ENCODE results near the gene MFSD2B. TPM values are rescaled to one million over a fixed set of nuclear protein-coding genes. Genes with fewer than 3 reads are reported as not detected.

The MFSD2B gene
- polyA plus RNA-seq, 1 donor from 2014 or later: 0.27 TPM

DNA sequence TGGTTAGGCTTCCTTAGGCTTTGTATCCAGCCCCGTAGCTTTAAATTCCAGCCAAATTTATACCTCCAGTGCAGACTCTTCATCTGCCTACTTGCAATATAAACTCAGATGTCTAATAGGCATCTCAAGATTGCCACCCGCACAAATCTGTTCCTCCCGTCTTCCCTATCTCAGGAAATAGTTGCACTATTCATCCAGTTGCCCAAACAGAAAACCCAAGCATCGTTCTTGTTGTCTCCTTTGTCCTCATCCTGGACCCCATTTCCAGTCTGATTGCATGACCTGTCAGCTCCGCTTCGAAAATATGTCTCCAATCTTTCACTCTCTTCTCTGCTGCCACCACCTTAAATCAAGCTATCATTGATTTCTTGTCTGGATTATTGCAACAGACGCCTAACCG, 41.9 kb downstream of the MFSD2B start:
- Histone ChIP-seq H3K27me3 (ENCODE audit: insufficient read depth, low read depth, low read length) (no peaks in the 10 kb centered on the region), H2AFZ (ENCODE audit: low read depth, low read length) (no peak overlapping the region), H4K20me1 (ENCODE audit: insufficient read depth) (no peaks in the 10 kb centered on the region), H3K9me2 (ENCODE audit: insufficient read depth, low read length) (no peaks in the 10 kb centered on the region), H3K9me3 (ENCODE audit: low read length) (no peaks in the 10 kb centered on the region), H3K36me3 (ENCODE audit: insufficient read depth, low read length) (no peaks in the 10 kb centered on the region), H3K4me3 (ENCODE audit: low read length) (no peak overlapping the region), H3K4me2 (ENCODE audit: low read length) (no peak overlapping the region), H3K9ac (ENCODE audit: low read length) (no peak overlapping the region), H3F3A (ENCODE audit: insufficient read depth, low read length, poor library complexity, severe bottlenecking) (no peaks in the 10 kb centered on the region), H3K27ac (ENCODE audit: low read length) (no peak overlapping the region), H3K79me2 (replicated peaks; ENCODE audit: insufficient read depth, low read length) (no peaks in the 10 kb centered on the region)
- TF ChIP-seq, protein P1, sequence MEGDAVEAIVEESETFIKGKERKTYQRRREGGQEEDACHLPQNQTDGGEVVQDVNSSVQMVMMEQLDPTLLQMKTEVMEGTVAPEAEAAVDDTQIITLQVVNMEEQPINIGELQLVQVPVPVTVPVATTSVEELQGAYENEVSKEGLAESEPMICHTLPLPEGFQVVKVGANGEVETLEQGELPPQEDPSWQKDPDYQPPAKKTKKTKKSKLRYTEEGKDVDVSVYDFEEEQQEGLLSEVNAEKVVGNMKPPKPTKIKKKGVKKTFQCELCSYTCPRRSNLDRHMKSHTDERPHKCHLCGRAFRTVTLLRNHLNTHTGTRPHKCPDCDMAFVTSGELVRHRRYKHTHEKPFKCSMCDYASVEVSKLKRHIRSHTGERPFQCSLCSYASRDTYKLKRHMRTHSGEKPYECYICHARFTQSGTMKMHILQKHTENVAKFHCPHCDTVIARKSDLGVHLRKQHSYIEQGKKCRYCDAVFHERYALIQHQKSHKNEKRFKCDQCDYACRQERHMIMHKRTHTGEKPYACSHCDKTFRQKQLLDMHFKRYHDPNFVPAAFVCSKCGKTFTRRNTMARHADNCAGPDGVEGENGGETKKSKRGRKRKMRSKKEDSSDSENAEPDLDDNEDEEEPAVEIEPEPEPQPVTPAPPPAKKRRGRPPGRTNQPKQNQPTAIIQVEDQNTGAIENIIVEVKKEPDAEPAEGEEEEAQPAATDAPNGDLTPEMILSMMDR (IDR thresholded peaks at IDR 0.05; ENCODE audit: poor library complexity, severe bottlenecking): no peak
- TF ChIP-seq EP300 (conservative IDR thresholded peaks at IDR 0.05; ENCODE audit: poor library complexity, severe bottlenecking) (no peak), TAF1 (IDR thresholded peaks at IDR 0.05; ENCODE audit: low read depth) (no peak), EZH2 (IDR thresholded peaks at IDR 0.05; ENCODE audit: borderline replicate concordance, insufficient read depth, low read length, poor library complexity, severe bottlenecking) (no peak), SMC3 (conservative IDR thresholded peaks at IDR 0.05; ENCODE audit: poor library complexity) (no peak), POLR2AphosphoS5 (IDR thresholded peaks at IDR 0.05) (no peak), MXI1 (conservative IDR thresholded peaks at IDR 0.05; ENCODE audit: poor library complexity, severe bottlenecking) (no peak), RAD21 (conservative IDR thresholded peaks at IDR 0.05) (no peak)
- TF ChIP-seq, protein P2, sequence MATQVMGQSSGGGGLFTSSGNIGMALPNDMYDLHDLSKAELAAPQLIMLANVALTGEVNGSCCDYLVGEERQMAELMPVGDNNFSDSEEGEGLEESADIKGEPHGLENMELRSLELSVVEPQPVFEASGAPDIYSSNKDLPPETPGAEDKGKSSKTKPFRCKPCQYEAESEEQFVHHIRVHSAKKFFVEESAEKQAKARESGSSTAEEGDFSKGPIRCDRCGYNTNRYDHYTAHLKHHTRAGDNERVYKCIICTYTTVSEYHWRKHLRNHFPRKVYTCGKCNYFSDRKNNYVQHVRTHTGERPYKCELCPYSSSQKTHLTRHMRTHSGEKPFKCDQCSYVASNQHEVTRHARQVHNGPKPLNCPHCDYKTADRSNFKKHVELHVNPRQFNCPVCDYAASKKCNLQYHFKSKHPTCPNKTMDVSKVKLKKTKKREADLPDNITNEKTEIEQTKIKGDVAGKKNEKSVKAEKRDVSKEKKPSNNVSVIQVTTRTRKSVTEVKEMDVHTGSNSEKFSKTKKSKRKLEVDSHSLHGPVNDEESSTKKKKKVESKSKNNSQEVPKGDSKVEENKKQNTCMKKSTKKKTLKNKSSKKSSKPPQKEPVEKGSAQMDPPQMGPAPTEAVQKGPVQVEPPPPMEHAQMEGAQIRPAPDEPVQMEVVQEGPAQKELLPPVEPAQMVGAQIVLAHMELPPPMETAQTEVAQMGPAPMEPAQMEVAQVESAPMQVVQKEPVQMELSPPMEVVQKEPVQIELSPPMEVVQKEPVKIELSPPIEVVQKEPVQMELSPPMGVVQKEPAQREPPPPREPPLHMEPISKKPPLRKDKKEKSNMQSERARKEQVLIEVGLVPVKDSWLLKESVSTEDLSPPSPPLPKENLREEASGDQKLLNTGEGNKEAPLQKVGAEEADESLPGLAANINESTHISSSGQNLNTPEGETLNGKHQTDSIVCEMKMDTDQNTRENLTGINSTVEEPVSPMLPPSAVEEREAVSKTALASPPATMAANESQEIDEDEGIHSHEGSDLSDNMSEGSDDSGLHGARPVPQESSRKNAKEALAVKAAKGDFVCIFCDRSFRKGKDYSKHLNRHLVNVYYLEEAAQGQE (IDR thresholded peaks at IDR 0.05; ENCODE audit: borderline replicate concordance): no peak

DNA sequence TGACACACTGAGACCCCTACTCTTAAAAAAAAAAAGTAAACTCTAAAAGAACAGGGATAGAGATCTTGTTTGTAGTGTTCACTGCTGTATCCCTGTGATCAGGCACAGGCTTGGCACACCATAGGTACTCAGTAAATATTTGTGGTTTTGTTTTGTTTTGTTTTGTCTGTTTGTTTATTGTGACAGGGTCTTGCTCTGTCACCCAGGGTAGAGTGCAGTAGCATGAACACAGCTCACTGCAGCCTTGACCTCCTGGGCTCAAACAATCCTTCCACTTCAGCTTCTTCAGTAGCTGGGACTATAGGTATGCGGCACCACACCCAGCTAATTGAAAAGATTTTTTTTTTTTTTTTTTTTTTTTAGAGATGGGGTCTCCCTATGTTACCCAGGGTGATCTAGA, 43.1 kb downstream of the MFSD2B start:
- H3K27ac ChIP-seq (ENCODE audit: low read length): no peak overlapping the region
- no peak overlapping the region for H3K4me2 ChIP-seq (ENCODE audit: low read length)
- no peak overlapping the region for H2AFZ ChIP-seq (ENCODE audit: low read depth, low read length)
- no peak overlapping the region for H3K4me3 ChIP-seq (ENCODE audit: low read length)
- no peaks in the 10 kb centered on the region for H3K27me3 ChIP-seq (ENCODE audit: insufficient read depth, low read depth, low read length)
- H4K20me1 ChIP-seq (ENCODE audit: insufficient read depth): no peaks in the 10 kb centered on the region
- no peaks in the 10 kb centered on the region for H3K9me2 ChIP-seq (ENCODE audit: insufficient read depth, low read length)
- H3K79me2 ChIP-seq (replicated peaks; ENCODE audit: insufficient read depth, low read length): no peaks in the 10 kb centered on the region
- no peaks in the 10 kb centered on the region for H3K36me3 ChIP-seq (ENCODE audit: insufficient read depth, low read length)
- no peaks in the 10 kb centered on the region for H3F3A ChIP-seq (ENCODE audit: insufficient read depth, low read length, poor library complexity, severe bottlenecking)
- TF ChIP-seq POLR2AphosphoS5 (IDR thresholded peaks at IDR 0.05): no peak
- no peak for TF ChIP-seq TAF1 (IDR thresholded peaks at IDR 0.05; ENCODE audit: low read depth)
- TF ChIP-seq SMC3 (conservative IDR thresholded peaks at IDR 0.05; ENCODE audit: poor library complexity): no peak
- TF ChIP-seq, protein P2 (IDR thresholded peaks at IDR 0.05; ENCODE audit: borderline replicate concordance): no peak
- TF ChIP-seq EP300 (conservative IDR thresholded peaks at IDR 0.05; ENCODE audit: poor library complexity, severe bottlenecking): no peak
- TF ChIP-seq EZH2 (IDR thresholded peaks at IDR 0.05; ENCODE audit: borderline replicate concordance, insufficient read depth, low read length, poor library complexity, severe bottlenecking): no peak
- TF ChIP-seq, protein P1 (IDR thresholded peaks at IDR 0.05; ENCODE audit: poor library complexity, severe bottlenecking): no peak
- no peak for TF ChIP-seq RAD21 (conservative IDR thresholded peaks at IDR 0.05)
- TF ChIP-seq MXI1 (conservative IDR thresholded peaks at IDR 0.05; ENCODE audit: poor library complexity, severe bottlenecking): no peak
- H3K9ac ChIP-seq (ENCODE audit: low read length): no peak overlapping the region
- no peaks in the 10 kb centered on the region for H3K9me3 ChIP-seq (ENCODE audit: low read length)
